ENCODE results near the gene CFAP107. TPM values are rescaled to one million over a fixed set of nuclear protein-coding genes. Genes with fewer than 3 reads are reported as not detected.

The CFAP107 gene
- total RNA-seq, 2 donors from 2014 or later: not detected

DNA sequence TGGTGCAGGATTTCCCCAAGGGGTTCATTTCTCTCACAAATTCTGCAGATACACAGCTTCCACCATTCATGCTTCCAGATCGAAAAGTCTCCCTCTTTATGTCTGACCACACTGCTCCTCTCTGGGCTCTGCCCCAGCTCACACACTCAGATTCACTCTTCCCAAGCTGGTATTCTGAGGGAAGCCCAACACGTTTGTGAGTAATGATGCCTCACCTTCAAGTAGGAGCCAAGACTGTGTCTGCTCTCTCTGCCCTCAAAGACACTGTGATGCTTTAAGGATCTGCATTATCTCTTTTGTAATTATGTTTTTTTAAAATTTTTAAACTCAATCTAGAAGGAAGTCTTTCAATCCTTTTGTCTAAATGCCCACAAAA is 65.4 kb downstream of the CFAP107 start:
- ATAC-seq (no peak), DNase-seq (no peak)
- Mint-ChIP-seq H3K36me3 (ENCODE audit: low read depth) (no peaks in the 10 kb centered on the region), H3K4me1 (no peaks in the 10 kb centered on the region), H3K4me3 (no peak overlapping the region), H3K27ac (no peak overlapping the region), H3K27me3 (peaks cover 19% of the 10 kb centered on the region)
- peaks cover 2% of the 10 kb centered on the region for H3K9me3 ChIP-seq (ENCODE audit: control insufficient read depth, low read length, poor library complexity, severe bottlenecking)

Other genes starting within 250 kb of the CFAP107 start
- gene DHRS3, start 128.0 kb upstream of the CFAP107 start, total RNA-seq: 10 to 100 TPM; 31.0 to 38.3 TPM
- not detected for gene AADACL4, start 102.1 kb upstream of the CFAP107 start, total RNA-seq
- not detected for gene AADACL3, start 30.1 kb upstream of the CFAP107 start, total RNA-seq
- gene PRAMEF12, start 27.5 kb downstream of the CFAP107 start, total RNA-seq: not detected
- gene PRAMEF1, start 45.2 kb downstream of the CFAP107 start, total RNA-seq: not detected
- gene PRAMEF11, start 85.2 kb downstream of the CFAP107 start, total RNA-seq: not detected
- not detected for gene HNRNPCL1, start 102.5 kb downstream of the CFAP107 start, total RNA-seq
- not detected for gene PRAMEF2, start 110.9 kb downstream of the CFAP107 start, total RNA-seq
- not detected for gene PRAMEF4, start 140.0 kb downstream of the CFAP107 start, total RNA-seq
- gene PRAMEF10, start 152.1 kb downstream of the CFAP107 start, total RNA-seq: not detected
- gene PRAMEF7, start 170.4 kb downstream of the CFAP107 start, total RNA-seq: not detected
- gene PRAMEF6, start 201.4 kb downstream of the CFAP107 start, total RNA-seq: not detected